NCI-H187 (cell line): ENCODE results near the gene WDR12.
"Not testable (repeated sequence)": the region's sequence is repeated elsewhere in the genome, so short reads cannot be mapped to it uniquely, and the experiment has no call there.

Source experiments
- DNase-seq, 2 experiments: peaks; one replicate each; lab custom pipeline; 2025; lab: John Stamatoyannopoulos, UW

The WDR12 gene

GRCh38 chr2:202883987-202884675 lies 27.3 kb downstream of the WDR12 start:
- no peak for DNase-seq

- no peak for DNase-seq
Measured at GRCh38 chr2:202881570-202881969, 29.9 kb downstream of the WDR12 start.

DNA sequence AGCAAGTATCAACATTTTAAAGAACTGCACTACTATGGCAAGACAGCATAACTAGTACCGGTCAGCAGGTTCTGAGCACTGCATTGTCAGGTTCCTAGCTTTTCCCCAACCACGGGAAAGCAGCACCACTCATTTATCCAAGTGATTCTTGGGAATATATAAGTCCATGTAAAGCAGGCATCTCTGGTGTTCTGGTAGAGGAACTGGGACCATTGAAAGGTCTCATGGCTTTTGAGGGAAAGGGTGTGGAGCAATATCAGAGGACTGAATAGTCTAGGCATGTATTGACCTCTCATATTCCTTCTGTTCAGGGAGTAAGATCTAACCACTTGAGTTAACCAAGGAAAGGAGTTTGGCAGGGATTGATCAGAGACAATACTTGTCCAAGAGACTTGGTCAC lies 33.8 kb downstream of the WDR12 start:
- no peak for DNase-seq

DNA sequence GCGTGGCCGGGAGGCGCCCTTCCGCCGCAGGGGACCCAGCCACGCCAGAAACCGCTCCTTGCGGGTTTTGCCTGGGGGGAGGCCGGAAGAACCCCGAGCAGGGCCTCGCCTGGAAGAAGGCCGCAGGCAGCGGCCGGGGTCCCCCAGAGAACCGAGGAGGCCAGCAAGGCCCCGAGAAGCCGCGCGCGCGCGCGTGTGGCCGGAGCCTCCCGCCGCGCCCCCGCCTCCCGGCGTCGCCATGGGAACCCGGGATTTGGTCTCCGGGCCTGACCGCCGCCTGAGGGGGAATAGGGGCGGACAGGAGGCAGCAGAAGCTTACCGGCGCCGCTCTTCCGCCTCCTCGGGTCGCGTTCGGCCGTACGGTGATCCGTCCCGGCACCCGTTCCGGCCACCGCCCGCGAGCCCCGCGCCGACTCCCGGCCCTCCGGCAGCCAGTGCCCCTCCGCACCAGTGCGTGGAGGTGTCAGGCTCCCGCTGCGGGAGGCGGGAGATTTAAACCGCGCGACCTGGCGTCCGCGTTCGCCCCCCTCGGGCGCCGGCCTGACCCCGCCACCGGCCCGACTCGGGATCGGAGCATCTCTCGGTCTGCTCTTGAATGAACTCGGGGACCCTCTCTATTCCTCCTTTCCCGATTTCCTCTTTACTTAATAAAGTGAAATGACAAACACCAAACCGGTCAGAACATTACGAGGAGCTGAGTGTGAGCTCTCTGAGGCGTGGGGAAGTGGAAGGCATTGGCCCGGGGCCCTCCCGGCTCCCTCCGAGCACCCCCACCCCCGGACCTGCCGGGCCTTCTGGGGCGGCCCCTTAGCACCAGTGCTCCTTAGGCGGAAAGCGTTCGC lies 40.0 kb downstream of the WDR12 start, which contains the start of gene ICA1L:
Gene ICA1L, minus strand, starts transcription at position 467 of the 842 bp plus-strand sequence. CDS start 42,757 bp downstream, outside the sequence.
- DNase-seq: peak; percentile 1 to 25

DNA sequence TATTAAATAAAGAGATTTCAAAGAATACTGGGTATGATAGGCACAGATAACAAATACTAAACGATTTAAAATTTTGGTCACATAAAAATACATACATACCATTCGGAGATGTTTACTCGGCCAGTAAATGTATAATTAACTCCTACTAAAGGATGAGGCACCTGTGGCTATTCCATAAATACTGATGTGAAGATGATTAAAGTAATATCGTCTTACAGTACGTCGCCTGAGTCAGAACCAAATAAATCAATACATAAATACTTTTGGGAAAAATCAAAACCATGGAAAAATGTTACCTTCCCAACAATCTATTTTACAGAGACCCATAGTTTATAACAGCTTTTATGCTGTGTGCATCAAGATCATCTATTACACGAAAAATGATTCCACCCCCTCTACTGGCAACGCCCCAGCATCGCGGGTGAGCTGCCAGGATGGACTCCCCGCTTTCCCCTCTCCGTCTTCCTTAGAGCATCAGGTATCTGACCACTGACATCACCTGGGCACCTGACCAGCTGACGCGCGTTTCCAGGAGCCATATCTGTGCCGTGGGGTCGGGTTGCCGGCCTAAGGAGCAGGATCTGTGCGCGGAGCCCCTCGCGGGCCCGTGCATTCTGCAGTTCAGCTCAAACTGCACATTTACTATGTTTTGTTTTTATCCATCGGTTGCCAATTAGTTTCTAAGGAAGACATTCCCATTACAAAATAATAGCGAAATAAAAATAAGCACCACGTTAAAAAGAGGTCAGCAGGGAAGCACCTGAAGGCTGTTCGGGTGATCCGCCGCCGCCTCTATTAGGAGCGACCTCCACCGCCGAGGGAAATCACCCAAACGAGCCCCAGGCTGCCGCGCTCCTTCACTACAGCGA lies 40.8 kb downstream of the WDR12 start:
- DNase-seq: peak; percentile 37 to 55

DNA sequence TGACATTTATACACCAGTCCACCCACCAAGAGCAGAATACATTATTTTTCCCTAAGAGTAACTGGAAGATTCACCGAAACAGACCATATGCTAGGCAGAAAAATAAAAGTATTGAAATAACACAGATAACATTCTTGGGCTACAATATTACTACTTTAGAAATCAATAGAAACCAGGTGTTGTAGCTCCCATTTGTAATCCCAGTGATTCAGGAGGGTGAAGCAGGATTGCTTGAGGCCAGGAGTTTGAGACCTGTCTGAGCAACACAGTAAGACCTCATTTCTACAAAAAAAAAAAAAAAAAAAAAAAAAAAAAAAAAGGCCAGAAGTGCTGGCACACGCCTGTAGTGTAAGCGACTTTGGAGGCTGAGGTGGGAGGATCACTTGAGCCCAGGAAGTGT lies 49.5 kb downstream of the WDR12 start:
- no peak for DNase-seq

DNA sequence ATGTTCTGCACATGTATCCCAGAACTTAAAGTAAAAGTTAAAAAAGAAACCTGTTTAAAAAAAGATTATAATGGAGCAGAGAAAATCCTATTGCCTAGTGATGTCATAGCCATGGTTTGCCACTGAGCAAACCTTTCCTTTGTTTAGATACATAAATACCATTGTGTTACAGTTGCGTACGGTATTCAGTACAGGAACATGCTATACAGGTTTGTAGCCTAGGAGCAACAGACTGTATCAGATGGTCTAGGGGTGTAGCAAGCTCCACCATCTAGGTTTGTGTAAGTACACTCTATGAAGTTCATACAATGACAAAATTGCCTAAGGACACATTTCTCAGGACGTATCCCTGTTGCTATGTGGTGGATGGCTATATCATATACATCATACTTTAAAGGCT lies 52.9 kb downstream of the WDR12 start:
- DNase-seq: no peak

GRCh38 chr2:202849343-202849742 lies 62.1 kb downstream of the WDR12 start:
- not testable (repeated sequence) for DNase-seq

DNA sequence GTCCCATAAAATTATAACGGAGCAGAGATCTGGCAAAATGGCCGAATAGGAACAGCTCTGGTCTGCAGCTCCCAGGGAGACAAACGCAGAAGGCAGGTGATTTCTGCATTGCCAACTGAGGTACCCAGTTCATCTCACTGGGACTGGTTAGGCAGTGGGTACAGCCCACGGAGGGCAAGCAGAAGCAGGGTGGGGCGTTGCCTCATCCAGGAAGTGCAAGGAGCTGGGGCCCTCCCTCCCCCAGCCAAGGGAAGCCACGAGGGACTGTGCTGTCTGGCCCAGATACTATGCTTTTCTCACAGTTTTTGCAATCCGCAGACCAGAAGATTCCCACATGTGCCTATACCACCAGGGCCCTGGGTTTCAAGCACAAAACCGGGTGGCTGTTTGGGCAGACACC lies 62.7 kb downstream of the WDR12 start:
- no peak for DNase-seq

DNA sequence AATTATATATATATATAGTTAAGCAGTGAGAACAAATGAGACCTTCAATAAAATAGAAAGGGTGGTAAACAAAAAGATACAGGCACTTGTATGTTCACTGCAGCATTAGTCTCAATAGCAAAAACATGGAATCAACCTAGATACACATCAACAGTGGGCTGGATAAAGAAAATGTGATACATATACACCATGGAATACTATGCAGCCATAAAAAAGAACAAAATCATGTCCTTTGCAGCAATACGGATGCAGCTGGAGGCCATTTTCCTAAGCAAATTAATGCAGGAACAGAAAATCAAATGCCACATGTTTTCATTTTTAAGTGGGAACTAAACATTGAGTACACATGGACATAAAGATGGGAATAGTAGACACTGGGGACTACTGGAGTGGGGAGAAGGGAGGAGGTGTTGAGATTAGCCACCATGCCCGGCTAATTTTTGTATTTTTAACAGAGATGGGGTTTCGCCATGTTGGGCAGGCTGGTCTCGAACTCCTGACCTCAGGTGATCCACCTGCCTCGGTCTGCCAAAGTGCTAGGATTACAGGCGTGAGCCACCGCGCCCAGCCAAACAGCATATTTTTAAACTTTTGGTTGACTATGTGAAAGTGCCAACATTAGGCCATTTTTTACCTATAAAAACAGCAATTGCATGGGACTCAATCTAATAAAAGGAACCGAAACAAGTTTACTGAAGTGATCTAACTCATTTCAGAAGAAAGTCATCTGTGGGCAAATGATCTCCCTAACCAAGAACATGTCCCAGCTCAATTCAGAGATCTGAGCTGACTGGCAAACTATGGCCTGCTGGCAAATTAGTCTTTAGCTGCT lies 63.6 kb downstream of the WDR12 start:
- DNase-seq: no peak

GRCh38 chr2:202844656-202845055 lies 66.8 kb downstream of the WDR12 start:
- no peak for DNase-seq

DNA sequence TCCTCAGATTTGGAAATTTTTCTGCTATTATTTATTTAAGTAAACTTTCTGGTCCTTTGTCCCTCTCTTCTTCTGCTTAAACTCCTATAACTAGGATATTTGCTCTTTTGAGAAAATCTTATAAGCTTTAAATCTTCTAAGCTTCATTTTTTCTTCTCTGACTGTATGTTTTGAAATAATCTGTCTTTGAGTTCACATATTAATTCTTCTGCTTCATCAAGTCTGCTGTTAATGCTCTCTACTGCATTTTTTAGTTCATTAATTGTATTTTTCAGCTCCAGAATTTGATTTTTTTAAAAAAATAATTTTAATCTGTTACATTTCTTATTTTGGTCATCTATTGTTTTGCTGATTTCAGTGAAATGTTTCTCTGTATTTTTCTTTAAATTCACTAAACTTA lies 68.8 kb downstream of the WDR12 start:
- no peak for DNase-seq

- no peak for DNase-seq
Measured at GRCh38 chr2:202841090-202841867, 70.2 kb downstream of the WDR12 start.

DNA sequence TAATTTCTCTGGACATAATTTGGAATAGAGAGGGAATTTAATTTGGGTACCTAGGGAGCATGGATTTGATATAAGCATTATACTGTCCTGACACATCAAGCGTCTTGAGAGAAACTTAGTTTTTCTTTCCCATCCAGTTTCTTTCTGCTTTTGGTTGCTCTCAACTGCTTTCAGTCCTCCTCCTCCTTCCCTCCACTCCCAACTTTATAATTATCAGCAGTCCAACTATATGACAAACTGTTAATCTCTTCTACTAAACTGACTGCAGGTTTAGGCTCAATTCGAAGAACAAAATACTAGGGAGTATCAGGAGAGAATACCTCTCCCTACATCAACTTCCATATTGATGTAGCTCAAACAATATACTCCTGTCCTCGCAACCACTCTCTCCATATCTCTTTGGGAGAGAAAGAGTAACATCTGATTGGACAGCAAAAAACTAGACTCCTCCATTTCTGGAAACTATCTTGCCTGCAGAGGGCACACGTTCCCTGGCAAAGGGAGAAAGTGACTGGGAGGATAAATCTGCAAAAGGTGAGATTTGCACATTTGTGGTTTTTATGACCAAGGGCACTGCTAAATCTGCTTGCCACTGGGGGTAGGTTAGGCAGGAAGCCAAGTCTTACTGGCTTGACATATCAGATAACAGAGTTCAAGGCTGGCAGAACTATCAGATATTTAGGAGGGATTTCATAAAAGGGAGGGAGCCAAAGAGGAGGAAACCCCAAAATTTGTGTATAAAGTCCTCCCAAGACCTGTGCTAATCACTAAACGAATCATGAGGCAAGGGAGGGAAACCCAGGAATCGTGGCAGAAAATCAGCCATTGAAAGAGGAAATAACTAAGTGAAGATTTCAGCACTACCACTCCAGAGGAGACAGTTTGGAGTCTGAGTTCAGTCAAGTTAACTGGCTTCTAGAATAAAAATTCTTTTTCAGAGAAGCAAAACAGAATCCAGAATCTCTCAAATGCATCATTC lies 79.9 kb downstream of the WDR12 start:
- no peak for DNase-seq

- no peak for DNase-seq
Measured at GRCh38 chr2:202824901-202825300, 86.6 kb downstream of the WDR12 start.
